Activated CD4-positive, alpha-beta T cell treated with anti-CD3 and anti-CD28 coated beads, Interleukin-2, amount 10 ng/mL, durations not matched to agents 7 days and 5 days (primary cell): Measurements from ENCODE around the gene ARL14EPL. TPM values are rescaled to one million over a fixed set of nuclear protein-coding genes. Genes with fewer than 3 reads are reported as not detected.
"Not testable (repeated sequence)": the region's sequence is repeated elsewhere in the genome, so short reads cannot be mapped to it uniquely, and the experiment has no call there.

Experiments used
- CTCF ChIA-PET: fragments of 350-600 bp; sonication (Branson Sonifier 250); formaldehyde crosslinking; loops from one replicate; lab custom pipeline; 2021; ENCODE audit warnings: antibody characterized with exemption; lab: Charles Lee
- POLR2A ChIA-PET: fragments of 350-600 bp; sonication (Branson Sonifier 250); formaldehyde crosslinking; loops from one replicate; lab custom pipeline; 2021; ENCODE audit warnings: antibody characterized with exemption; lab: Charles Lee
- DNase-seq: peaks from one replicate; pipeline ENCODE4 v3.0.0-alpha.2; 2020
- H3K27ac Mint-ChIP-seq: one replicate; pipeline ENCODE4 v1.8.0; 2021; ENCODE audit warnings: mild to moderate bottlenecking, moderate library complexity, mixed read lengths
- H3K27me3 Mint-ChIP-seq: one replicate; pipeline ENCODE4 v1.8.0; 2021; ENCODE audit warnings: mixed read lengths
- H3K36me3 Mint-ChIP-seq: one replicate; pipeline ENCODE4 v1.8.0; 2021; ENCODE audit warnings: low read depth, mixed read lengths
- H3K4me1 Mint-ChIP-seq: one replicate; pipeline ENCODE4 v1.8.0; 2021; ENCODE audit warnings: mixed read lengths
- H3K4me3 Mint-ChIP-seq: one replicate; pipeline ENCODE4 v1.8.0; 2021; ENCODE audit warnings: mild to moderate bottlenecking, moderate library complexity, mixed read lengths
- H3K9me3 Mint-ChIP-seq: one replicate; pipeline ENCODE4 v1.8.0; 2021; ENCODE audit warnings: mixed read lengths
- total RNA-seq, 2 experiments: library from RNA; stranded (reverse); gene quantifications; one replicate each; pipeline ENCODE4 v1.2.3, GENCODE V29; 2021

Gene ARL14EPL
- total RNA-seq, 2 experiments from 2014 or later = not detected

DNA sequence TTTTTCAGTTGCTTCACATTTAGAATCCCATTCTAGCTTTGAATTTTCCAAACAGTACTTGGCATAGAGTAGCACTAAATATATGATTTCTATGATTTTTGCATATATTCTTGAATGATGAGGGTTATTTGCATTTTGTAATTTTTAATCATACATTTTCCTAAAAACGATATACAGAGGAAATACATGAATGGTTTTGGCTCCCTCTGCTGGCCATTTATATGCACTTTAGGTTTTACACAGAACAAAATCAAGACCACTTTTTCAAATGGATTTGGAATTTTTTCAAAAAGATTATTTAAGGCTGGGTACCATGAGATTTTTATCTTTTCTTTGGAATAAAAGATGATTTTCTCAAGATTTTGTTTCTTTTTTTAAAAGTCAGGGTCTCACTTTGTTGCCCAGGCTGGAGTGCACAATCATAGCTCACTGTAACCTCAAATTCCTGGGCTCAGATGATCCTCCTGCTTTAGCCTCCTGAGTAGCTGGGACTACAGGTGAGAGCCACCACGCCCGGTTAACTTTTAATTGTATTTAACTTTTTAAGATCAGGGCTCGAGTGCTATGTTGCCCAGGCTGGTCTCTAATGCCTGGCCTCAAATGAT is 35.9 kb downstream of the ARL14EPL start:
- H3K36me3 Mint-ChIP-seq = no peaks in the 10 kb centered on the region
- CTCF ChIA-PET = no interaction called here
- peaks cover 24% of the 10 kb centered on the region for H3K27me3 Mint-ChIP-seq
- H3K4me1 Mint-ChIP-seq = no peaks in the 10 kb centered on the region
- no peak overlapping the region for H3K27ac Mint-ChIP-seq
- H3K4me3 Mint-ChIP-seq = no peak overlapping the region
- POLR2A ChIA-PET = no interaction called here
- peak; percentile 18 for DNase-seq
- no peaks in the 10 kb centered on the region for H3K9me3 Mint-ChIP-seq

DNA sequence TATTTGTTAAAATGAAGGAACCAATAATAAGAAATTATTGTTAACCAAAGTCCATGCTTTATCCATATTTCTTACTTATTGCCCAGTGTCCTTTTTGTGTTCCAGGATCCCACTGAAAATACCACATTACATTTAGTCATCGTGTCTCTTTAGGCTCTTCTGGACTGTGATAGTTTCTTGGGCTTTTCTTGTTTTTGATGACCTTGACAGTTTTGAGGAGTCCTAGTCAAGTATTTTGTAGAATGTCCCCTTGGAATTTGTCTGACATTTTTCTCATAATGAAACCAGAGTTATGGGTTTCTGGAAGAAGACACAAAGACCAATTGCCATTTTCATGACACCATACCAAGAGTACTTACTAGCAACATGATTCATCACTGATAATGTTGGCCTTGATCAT is 38.9 kb downstream of the ARL14EPL start:
- DNase-seq = no peak
- POLR2A ChIA-PET = no interaction called here
- no peaks in the 10 kb centered on the region for H3K9me3 Mint-ChIP-seq
- CTCF ChIA-PET = no interaction called here
- no peak overlapping the region for H3K4me3 Mint-ChIP-seq
- peaks cover 19% of the 10 kb centered on the region for H3K27me3 Mint-ChIP-seq
- H3K36me3 Mint-ChIP-seq = no peaks in the 10 kb centered on the region
- H3K27ac Mint-ChIP-seq = no peak overlapping the region
- peaks cover 4% of the 10 kb centered on the region for H3K4me1 Mint-ChIP-seq

DNA sequence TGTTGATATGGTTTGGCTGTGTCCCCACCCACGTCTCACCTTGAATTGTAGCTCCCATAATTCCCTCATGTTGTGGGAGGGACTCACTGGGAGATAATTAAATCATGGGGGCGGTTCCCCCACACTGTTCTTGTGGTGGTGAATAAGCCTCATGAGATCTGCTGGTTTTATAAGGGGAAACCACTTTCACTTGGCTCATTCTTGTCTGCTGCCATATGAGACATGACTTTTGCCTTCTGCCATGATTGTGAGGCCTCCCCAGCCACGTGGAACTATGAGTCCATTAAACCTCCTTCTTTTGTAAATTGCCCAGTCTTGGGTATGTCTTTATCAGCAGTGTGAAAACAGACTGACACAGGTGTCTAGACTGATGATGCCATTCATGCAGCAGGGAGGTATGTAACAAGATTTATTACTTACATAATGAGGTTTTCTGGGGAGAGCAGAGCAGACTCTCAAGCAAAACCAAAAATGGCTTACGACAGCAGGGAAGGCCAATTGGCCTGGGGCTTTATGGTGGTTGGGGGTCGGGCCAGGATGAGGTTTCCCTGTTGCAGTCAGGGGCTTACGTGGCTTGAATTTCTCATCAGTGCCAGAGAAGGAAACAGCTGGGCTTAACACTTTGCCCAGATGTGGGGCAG is 43.0 kb downstream of the ARL14EPL start:
- H3K9me3 Mint-ChIP-seq = no peaks in the 10 kb centered on the region
- H3K4me3 Mint-ChIP-seq = no peak overlapping the region
- no peaks in the 10 kb centered on the region for H3K36me3 Mint-ChIP-seq
- POLR2A ChIA-PET = no interaction called here
- peaks cover 3% of the 10 kb centered on the region for H3K27me3 Mint-ChIP-seq
- CTCF ChIA-PET = no interaction called here
- H3K4me1 Mint-ChIP-seq = peaks cover 4% of the 10 kb centered on the region
- DNase-seq = no peak
- H3K27ac Mint-ChIP-seq = no peak overlapping the region

DNA sequence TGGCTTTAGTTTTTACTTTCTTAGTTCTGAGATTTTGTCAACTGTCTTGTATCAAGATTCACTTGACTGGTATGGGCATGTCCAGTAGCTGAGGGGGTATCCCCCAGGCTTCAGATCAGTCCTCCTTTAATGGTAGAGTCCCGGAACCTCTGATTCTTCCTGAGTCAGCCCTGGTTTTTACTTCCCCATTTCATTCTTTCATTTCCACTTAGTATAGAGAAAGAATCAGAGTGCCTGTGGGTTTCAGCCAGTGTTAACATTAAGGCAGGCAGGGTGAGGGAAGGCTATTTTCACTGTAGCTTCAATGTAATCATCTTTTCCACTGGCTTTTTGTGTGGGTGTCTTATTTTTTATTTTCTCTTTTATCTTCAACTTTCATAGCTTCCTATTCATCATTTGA is 44.2 kb downstream of the ARL14EPL start:
- no peak overlapping the region for H3K27ac Mint-ChIP-seq
- H3K9me3 Mint-ChIP-seq = no peaks in the 10 kb centered on the region
- H3K4me1 Mint-ChIP-seq = peaks cover 4% of the 10 kb centered on the region
- no peak for DNase-seq
- ChIA-PET CTCF (interaction anchor here (1.0 kb wide), 1 partner anchor 9 kb away, joined by 3 read pairs; the partner anchor contains the start of gene COMMD10), POLR2A (interaction anchor here (0.7 kb wide), 1 partner anchor 234 kb away, joined by 3 read pairs; no protein-coding TSS in a partner anchor)
- H3K27me3 Mint-ChIP-seq = peaks cover 3% of the 10 kb centered on the region
- H3K36me3 Mint-ChIP-seq = peaks cover 2% of the 10 kb centered on the region
- H3K4me3 Mint-ChIP-seq = no peak overlapping the region

DNA sequence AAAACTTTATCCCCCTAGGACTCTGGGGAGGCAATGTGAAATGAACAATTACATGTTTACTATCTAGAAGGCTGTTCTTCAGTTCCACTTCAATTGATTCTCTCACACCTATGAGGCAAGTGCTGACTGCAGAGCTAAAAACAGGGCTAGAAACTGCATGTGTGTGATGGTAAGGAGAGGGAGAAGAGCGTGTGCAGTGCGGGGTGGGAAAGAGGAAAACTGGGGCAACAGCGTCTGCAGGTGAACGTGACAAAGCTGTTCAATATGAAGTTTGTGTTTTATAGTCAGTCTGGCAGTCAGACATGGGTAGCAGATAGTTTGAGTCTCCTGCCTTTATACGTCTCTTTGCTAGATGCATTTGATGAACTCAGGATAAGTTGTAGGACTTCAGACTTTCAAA is 45.9 kb downstream of the ARL14EPL start:
- no peak overlapping the region for H3K4me3 Mint-ChIP-seq
- POLR2A ChIA-PET = no interaction called here
- peaks cover 10% of the 10 kb centered on the region for H3K4me1 Mint-ChIP-seq
- DNase-seq = no peak
- H3K36me3 Mint-ChIP-seq = peaks cover 9% of the 10 kb centered on the region
- no peaks in the 10 kb centered on the region for H3K27me3 Mint-ChIP-seq
- no peaks in the 10 kb centered on the region for H3K9me3 Mint-ChIP-seq
- CTCF ChIA-PET = no interaction called here
- H3K27ac Mint-ChIP-seq = no peak overlapping the region

DNA sequence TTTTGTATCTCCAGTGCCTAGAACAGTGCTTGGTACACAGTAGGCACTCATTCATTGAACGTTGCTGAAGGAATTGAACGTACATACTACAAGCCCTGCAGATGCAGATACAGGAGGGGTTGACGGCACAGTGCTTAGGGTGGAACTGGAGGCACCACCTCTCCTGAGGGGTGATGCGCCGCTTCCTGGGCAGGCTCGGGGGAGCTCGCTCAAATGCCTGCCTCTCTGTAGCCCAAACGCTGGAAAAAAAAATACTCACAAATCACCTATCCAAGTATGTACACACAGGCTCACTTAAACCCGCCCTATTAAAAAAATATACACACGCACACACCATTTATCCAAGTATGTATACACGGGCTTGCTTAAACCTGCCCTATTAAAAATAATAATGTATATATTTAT is 52.0 kb downstream of the ARL14EPL start:
- Mint-ChIP-seq H3K4me3 (peak overlapping the region; percentile 87), H3K27me3 (no peaks in the 10 kb centered on the region), H3K36me3 (peaks cover 31% of the 10 kb centered on the region), H3K27ac (peak overlapping the region; percentile 89), H3K4me1 (peaks cover 43% of the 10 kb centered on the region), H3K9me3 (peaks cover 2% of the 10 kb centered on the region)
- DNase-seq = peak; percentile 41
- CTCF ChIA-PET = interaction anchor here (0.9 kb wide), 1 partner anchor 16 kb away, joined by 3 read pairs; no protein-coding TSS in a partner anchor
- POLR2A ChIA-PET = no interaction called here

DNA sequence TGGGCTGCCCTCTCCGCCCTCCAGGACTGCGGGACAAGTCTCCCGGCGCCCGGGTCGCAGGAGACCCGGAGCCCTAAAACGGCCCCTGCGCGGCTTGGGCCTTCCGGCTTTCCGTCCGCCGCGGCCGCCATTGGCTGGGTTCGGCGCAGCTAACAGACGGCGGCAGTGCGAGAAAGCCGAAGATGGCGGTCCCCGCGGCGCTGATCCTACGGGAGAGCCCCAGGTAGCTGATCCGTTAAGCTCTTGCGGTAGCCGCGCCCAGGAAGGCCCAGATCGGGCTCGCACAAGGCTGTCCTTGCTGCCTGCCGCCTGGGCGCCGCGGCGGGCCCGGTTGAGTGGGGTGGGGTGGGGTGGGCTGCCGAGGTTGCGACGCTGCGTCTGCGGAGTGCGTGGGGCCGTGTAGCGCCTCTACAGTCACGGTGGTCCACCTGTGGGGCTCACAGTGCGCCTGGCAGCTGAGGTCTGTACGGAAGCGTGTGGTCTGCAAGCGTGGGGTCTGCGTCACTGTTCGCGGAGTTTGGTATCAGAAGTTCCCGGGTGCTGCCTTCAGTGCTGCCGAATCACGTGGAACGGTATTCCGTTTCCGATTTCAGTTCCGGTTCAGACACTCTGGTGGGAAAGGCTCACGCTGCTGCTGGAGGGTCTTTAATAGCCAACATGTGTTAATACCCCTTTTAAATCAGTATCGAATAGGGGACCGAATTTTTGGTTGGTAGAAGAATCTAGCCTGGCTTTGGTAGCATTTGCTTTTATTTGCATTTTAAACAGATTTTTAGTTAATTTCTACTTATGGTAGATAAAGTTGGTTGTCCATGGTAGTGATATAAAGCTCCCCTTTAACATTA is 52.8 kb downstream of the ARL14EPL start, which contains the start of gene COMMD10:
Gene COMMD10, plus strand, starts transcription at position 155 of the 845 bp plus-strand sequence.
- Mint-ChIP-seq H3K27ac (peak within 1 kb of the TSS; percentile 96), H3K4me1 (peaks cover 43% of the 10 kb centered on the region), H3K27me3 (no peaks in the 10 kb centered on the region), H3K36me3 (peaks cover 33% of the 10 kb centered on the region), H3K4me3 (peak within 1 kb of the TSS; percentile 87), H3K9me3 (peaks cover 2% of the 10 kb centered on the region)
- ChIA-PET CTCF (interaction anchor here (0.7 to 0.9 kb wide), 3 partner anchors 9 to 246 kb away, joined by 3 to 6 read pairs (median 3); no protein-coding TSS in a partner anchor), POLR2A (no interaction called here)
- DNase-seq = peak; percentile 79

DNA sequence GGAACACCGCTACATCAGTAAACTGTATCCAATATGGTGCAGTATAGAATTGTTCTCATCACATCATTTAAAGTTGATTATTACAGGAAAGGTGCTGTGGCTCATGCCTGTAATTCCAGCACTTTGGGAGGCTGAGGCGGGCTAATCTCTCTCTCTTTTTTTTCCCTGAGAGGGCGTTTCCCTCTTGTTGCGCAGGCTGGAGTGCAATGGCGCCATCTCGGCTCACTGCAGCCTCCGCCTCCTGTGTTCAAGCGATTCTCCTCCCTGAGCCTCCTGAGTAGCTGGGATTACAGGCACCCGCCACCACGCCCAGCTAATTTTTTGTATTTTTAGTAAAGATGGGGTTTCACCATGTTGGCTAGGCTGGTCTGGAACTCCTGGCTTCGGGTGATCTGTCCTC is 54.0 kb downstream of the ARL14EPL start:
- peaks cover 34% of the 10 kb centered on the region for H3K36me3 Mint-ChIP-seq
- DNase-seq, H3K27me3 Mint-ChIP-seq, CTCF ChIA-PET, H3K9me3 Mint-ChIP-seq, POLR2A ChIA-PET: not testable (repeated sequence)
- peak overlapping the region; percentile 62 for H3K4me3 Mint-ChIP-seq
- peaks cover 43% of the 10 kb centered on the region for H3K4me1 Mint-ChIP-seq
- H3K27ac Mint-ChIP-seq = peak overlapping the region; percentile 96

DNA sequence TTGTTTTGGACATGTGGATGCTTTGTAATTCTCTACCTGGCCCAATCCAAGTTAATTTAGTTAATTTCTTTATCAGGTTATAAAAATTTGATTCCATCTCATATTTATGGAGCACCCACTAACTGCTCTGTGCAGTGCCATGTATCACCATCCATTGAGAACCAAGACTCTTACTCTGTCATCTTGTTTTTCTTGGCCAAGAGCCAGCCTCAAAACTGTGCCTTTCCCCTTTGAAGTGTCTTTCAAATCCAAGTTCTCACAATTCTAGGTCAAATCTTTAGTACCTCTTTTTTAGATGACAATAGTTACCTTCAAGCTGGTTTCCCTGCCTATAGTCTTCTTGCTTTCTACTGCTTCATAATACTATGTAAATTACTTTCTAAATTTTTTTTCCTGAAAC is 55.8 kb downstream of the ARL14EPL start:
- CTCF ChIA-PET = no interaction called here
- Mint-ChIP-seq H3K36me3 (peaks cover 36% of the 10 kb centered on the region), H3K27me3 (no peaks in the 10 kb centered on the region), H3K9me3 (peaks cover 2% of the 10 kb centered on the region), H3K4me1 (peaks cover 38% of the 10 kb centered on the region), H3K27ac (no peak overlapping the region), H3K4me3 (no peak overlapping the region)
- POLR2A ChIA-PET = no interaction called here
- no peak for DNase-seq

DNA sequence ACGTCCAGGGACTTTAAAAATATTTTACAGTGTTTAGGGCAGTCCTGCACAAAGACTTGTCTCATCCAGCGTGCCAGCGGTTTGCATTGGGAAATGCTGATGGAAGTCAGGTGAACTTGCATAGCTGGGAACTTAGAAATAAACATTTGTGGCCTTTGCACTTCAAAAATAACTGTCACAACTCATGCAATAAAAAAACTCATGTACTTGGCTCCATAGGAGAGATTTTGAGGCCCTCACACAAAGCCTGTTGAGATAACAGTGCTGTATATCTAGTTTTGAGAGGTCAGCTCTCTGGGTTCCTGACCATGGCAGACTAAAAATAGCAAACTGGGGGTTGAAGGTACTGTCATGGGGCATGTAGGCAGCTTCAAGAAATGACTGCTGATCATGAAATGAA is 58.0 kb downstream of the ARL14EPL start:
- Mint-ChIP-seq H3K4me3 (no peak overlapping the region), H3K27me3 (no peaks in the 10 kb centered on the region), H3K4me1 (peaks cover 26% of the 10 kb centered on the region), H3K36me3 (peaks cover 47% of the 10 kb centered on the region), H3K9me3 (peaks cover 2% of the 10 kb centered on the region), H3K27ac (no peak overlapping the region)
- ChIA-PET CTCF (no interaction called here), POLR2A (no interaction called here)
- no peak for DNase-seq

DNA sequence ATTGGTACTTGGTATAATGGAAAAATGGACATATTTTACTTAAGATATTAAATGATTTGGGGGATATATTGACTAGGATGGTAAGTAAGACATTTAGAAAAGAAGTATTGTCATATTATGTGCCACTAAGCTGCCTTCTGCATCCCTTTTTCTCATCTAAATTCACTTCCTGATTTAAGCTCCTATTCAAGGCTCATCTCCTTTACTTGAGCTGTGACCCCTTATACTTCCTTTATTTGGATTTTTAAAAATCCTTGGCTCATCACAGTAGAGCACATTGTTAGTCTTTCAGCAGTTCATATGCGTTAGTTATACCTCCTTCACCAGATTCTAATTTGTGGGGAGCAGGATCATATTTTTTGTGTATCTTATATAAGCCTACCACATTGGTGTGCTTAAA is 59.1 kb downstream of the ARL14EPL start:
- peaks cover 17% of the 10 kb centered on the region for H3K4me1 Mint-ChIP-seq
- no peak overlapping the region for H3K27ac Mint-ChIP-seq
- no peaks in the 10 kb centered on the region for H3K9me3 Mint-ChIP-seq
- no peaks in the 10 kb centered on the region for H3K27me3 Mint-ChIP-seq
- H3K36me3 Mint-ChIP-seq = peaks cover 45% of the 10 kb centered on the region
- POLR2A ChIA-PET = no interaction called here
- DNase-seq = no peak
- H3K4me3 Mint-ChIP-seq = no peak overlapping the region
- CTCF ChIA-PET = no interaction called here

DNA sequence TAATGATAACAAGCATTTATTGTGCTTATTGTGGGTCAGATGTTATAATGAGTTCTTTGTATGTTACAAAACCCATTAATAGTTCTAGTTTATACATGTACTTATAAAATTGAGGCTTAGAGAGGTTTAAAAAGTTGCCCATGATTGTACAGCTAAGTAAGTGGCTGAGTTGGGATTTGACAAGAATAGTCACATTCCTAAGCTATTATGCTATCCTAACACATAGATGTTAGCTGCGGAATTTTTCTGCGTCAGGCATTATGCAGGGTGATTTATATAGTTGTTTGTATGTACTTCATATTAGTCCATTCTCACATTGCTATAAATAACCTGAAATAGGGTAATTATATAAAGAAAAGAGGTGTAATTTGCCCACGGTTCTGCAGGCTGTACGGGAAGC is 65.0 kb downstream of the ARL14EPL start:
- Mint-ChIP-seq H3K4me1 (no peaks in the 10 kb centered on the region), H3K9me3 (peaks cover 5% of the 10 kb centered on the region), H3K4me3 (no peak overlapping the region), H3K36me3 (peaks cover 50% of the 10 kb centered on the region), H3K27ac (no peak overlapping the region), H3K27me3 (no peaks in the 10 kb centered on the region)
- DNase-seq = no peak
- CTCF ChIA-PET = interaction anchor here (1.2 kb wide), 1 partner anchor 11 kb away, joined by 3 read pairs; no protein-coding TSS in a partner anchor
- POLR2A ChIA-PET = no interaction called here

DNA sequence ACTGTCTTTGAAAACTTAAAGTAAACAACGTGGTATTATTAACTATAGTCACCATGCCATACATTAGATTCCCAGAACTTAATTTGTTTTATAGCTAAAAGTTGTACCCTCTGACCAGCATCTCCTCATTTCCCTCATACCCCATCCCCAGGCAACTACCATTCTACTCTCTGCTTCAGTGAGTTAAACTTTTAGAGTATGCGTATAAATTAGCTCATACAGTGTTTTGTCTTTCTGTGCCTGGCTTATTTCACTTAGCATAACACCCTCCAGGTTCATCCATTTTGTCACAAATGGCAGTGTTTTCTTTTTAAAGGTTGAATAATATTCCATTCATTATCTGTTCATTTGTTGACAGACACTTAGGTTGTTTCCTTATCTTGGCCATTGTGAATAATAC is 66.7 kb downstream of the ARL14EPL start:
- no peak for DNase-seq
- Mint-ChIP-seq H3K4me3 (no peak overlapping the region), H3K4me1 (no peaks in the 10 kb centered on the region), H3K9me3 (peaks cover 5% of the 10 kb centered on the region), H3K36me3 (peaks cover 44% of the 10 kb centered on the region), H3K27me3 (no peaks in the 10 kb centered on the region), H3K27ac (no peak overlapping the region)
- ChIA-PET CTCF (no interaction called here), POLR2A (no interaction called here)
